ENCODE data around the gene CPEB3. TPM values are rescaled to one million over a fixed set of nuclear protein-coding genes. Genes with fewer than 3 reads are reported as not detected.

Gene CPEB3
- total and polyA plus RNA-seq, 9 of the 15 experiments (the other 6 are each of a cell fraction or from before 2014, with no cell fraction given): 0.15 to 1.2 (median 0.51) TPM

DNA sequence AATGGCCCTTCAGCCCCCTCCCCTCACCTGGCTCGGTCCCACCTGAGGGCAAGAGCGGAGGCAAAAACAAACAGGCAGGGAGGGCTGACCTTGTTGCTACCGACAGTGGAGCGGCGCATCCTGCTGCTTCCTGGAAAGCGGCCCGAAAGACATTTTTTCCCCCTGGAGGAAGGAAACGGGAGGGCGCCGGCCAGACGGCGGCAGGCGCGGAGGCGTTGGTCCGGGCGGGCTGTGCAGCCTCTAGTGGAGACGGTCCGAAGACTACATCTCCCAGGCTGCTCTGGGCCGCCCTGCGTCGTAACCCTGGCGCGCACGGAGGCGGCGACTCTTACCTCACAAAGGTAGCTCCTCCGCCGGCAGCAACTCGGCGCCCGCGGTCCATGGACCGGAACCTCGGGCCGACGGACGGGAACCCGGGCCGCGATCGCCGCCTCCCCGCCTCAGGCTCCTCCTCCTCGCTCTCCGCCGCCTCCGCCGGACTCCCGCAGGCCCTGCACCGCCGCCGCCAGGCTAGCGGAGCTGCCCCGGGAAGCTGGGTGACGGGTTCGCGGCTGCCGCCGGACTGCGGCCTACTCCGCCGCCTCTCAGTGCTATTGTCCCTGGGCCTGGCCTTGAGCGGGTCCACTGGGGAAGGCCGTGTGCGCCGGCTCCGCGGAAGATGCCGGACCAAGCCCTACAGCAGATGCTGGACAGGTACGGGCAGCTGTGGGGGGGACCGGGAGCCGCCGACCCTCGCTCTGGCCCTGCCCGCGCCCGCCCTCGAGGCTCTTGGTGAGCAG is at the start of gene CPEB3, which contains the start of gene MARCHF5 (continued):
- TF ChIP-seq, protein P1, sequence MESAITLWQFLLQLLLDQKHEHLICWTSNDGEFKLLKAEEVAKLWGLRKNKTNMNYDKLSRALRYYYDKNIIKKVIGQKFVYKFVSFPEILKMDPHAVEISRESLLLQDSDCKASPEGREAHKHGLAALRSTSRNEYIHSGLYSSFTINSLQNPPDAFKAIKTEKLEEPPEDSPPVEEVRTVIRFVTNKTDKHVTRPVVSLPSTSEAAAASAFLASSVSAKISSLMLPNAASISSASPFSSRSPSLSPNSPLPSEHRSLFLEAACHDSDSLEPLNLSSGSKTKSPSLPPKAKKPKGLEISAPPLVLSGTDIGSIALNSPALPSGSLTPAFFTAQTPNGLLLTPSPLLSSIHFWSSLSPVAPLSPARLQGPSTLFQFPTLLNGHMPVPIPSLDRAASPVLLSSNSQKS (CRISPR knock-in tag; IDR thresholded peaks at IDR 0.05): no peak
- TF ChIP-seq SP2 (IDR thresholded peaks at IDR 0.05; ENCODE audit: extremely low read depth, low read depth, low read length, poor library complexity, severe bottlenecking) (no peak), HLTF (IDR thresholded peaks at IDR 0.05) (no peak), ELF2 (CRISPR knock-in tag; IDR thresholded peaks at IDR 0.05) (no peak), ETS2 (tag; IDR thresholded peaks at IDR 0.05; ENCODE audit: borderline replicate concordance, poor library complexity, severe bottlenecking) (no peak), ZNF121 (CRISPR knock-in tag; conservative IDR thresholded peaks at IDR 0.05) (no peak), SRSF7 (optimal IDR thresholded peaks at IDR 0.05; ENCODE audit: low read depth, low read length) (no peak)
- TF ChIP-seq, protein P2, sequence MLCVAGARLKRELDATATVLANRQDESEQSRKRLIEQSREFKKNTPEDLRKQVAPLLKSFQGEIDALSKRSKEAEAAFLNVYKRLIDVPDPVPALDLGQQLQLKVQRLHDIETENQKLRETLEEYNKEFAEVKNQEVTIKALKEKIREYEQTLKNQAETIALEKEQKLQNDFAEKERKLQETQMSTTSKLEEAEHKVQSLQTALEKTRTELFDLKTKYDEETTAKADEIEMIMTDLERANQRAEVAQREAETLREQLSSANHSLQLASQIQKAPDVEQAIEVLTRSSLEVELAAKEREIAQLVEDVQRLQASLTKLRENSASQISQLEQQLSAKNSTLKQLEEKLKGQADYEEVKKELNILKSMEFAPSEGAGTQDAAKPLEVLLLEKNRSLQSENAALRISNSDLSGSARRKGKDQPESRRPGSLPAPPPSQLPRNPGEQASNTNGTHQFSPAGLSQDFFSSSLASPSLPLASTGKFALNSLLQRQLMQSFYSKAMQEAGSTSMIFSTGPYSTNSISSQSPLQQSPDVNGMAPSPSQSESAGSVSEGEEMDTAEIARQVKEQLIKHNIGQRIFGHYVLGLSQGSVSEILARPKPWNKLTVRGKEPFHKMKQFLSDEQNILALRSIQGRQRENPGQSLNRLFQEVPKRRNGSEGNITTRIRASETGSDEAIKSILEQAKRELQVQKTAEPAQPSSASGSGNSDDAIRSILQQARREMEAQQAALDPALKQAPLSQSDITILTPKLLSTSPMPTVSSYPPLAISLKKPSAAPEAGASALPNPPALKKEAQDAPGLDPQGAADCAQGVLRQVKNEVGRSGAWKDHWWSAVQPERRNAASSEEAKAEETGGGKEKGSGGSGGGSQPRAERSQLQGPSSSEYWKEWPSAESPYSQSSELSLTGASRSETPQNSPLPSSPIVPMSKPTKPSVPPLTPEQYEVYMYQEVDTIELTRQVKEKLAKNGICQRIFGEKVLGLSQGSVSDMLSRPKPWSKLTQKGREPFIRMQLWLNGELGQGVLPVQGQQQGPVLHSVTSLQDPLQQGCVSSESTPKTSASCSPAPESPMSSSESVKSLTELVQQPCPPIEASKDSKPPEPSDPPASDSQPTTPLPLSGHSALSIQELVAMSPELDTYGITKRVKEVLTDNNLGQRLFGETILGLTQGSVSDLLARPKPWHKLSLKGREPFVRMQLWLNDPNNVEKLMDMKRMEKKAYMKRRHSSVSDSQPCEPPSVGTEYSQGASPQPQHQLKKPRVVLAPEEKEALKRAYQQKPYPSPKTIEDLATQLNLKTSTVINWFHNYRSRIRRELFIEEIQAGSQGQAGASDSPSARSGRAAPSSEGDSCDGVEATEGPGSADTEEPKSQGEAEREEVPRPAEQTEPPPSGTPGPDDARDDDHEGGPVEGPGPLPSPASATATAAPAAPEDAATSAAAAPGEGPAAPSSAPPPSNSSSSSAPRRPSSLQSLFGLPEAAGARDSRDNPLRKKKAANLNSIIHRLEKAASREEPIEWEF (CRISPR knock-in tag; IDR thresholded peaks at IDR 0.05): no peak
- TF ChIP-seq, protein P3, sequence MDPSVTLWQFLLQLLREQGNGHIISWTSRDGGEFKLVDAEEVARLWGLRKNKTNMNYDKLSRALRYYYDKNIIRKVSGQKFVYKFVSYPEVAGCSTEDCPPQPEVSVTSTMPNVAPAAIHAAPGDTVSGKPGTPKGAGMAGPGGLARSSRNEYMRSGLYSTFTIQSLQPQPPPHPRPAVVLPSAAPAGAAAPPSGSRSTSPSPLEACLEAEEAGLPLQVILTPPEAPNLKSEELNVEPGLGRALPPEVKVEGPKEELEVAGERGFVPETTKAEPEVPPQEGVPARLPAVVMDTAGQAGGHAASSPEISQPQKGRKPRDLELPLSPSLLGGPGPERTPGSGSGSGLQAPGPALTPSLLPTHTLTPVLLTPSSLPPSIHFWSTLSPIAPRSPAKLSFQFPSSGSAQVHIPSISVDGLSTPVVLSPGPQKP (CRISPR knock-in tag; IDR thresholded peaks at IDR 0.05): no peak
- TF ChIP-seq, protein P4, sequence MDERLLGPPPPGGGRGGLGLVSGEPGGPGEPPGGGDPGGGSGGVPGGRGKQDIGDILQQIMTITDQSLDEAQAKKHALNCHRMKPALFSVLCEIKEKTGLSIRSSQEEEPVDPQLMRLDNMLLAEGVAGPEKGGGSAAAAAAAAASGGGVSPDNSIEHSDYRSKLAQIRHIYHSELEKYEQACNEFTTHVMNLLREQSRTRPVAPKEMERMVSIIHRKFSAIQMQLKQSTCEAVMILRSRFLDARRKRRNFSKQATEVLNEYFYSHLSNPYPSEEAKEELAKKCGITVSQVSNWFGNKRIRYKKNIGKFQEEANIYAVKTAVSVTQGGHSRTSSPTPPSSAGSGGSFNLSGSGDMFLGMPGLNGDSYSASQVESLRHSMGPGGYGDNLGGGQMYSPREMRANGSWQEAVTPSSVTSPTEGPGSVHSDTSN (CRISPR knock-in tag; IDR thresholded peaks at IDR 0.05; ENCODE audit: low read depth): no peak
- TF ChIP-seq, protein P4 (tag; conservative IDR thresholded peaks at IDR 0.05; ENCODE audit: low read depth): no peak
- TF ChIP-seq, protein P5, sequence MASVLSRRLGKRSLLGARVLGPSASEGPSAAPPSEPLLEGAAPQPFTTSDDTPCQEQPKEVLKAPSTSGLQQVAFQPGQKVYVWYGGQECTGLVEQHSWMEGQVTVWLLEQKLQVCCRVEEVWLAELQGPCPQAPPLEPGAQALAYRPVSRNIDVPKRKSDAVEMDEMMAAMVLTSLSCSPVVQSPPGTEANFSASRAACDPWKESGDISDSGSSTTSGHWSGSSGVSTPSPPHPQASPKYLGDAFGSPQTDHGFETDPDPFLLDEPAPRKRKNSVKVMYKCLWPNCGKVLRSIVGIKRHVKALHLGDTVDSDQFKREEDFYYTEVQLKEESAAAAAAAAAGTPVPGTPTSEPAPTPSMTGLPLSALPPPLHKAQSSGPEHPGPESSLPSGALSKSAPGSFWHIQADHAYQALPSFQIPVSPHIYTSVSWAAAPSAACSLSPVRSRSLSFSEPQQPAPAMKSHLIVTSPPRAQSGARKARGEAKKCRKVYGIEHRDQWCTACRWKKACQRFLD (CRISPR knock-in tag; IDR thresholded peaks at IDR 0.05): no peak
- TF ChIP-seq, protein P6, sequence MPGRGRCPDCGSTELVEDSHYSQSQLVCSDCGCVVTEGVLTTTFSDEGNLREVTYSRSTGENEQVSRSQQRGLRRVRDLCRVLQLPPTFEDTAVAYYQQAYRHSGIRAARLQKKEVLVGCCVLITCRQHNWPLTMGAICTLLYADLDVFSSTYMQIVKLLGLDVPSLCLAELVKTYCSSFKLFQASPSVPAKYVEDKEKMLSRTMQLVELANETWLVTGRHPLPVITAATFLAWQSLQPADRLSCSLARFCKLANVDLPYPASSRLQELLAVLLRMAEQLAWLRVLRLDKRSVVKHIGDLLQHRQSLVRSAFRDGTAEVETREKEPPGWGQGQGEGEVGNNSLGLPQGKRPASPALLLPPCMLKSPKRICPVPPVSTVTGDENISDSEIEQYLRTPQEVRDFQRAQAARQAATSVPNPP (IDR thresholded peaks at IDR 0.05; ENCODE audit: borderline replicate concordance, insufficient read depth, insufficient read length): no peak

Data from K562 (cell line).